GM12891 (cell line): ENCODE data around the gene MAOB.

ENCODE experiments used
- PAX5 ChIP-seq: IDR thresholded peaks from 2 replicates; pipeline ENCODE4 v1.6.1; 2011; ENCODE audit warnings: low read length, moderate library complexity, mild to moderate bottlenecking; ENCODE audit not compliant: insufficient read depth, severe bottlenecking
- POLR2A ChIP-seq: IDR thresholded peaks from 2 replicates; pipeline ENCODE4 v1.6.1; 2011; ENCODE audit warnings: low read depth, low read length, control low read depth
- POLR2AphosphoS5 ChIP-seq: IDR thresholded peaks from 2 replicates; pipeline ENCODE4 v1.6.1; 2011; ENCODE audit warnings: low read depth, low read length, control low read depth
- SPI1 ChIP-seq: IDR thresholded peaks from 2 replicates; pipeline ENCODE4 v1.6.1; 2011; ENCODE audit warnings: low read depth, low read length, control low read depth

DNA sequence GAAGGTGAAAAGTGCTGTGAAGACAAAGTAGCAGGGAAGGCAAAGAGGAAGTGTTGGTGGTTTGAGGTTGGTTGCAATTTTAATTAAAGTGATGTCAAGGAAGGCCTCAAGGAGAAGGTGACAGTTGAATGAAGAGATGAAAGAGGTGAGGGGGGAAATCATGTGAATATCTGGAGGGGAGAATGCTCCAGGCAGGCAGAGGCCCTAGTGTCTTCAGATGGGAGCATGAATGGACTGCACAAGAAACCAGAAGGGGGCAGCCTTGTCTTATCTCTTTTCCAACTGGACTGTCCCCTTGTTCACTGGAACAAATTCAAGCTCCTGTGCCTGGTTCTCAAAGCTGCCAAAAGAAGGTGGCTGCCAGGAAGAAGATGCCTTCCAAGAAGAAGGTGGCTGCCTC is 68.4 kb downstream of the MAOB start:
- TF ChIP-seq POLR2A (no peak), POLR2AphosphoS5 (no peak), SPI1 (no peak), PAX5 (no peak)
